H1 (cell line): Measurements from ENCODE around the gene TEDDM1. TPM values are rescaled to one million over a fixed set of nuclear protein-coding genes. Genes with fewer than 3 reads are reported as not detected.

Source experiments
- YY1 ChIP-seq: IDR thresholded peaks from 2 replicates; pipeline ENCODE4 v1.6.1; 2011; ENCODE audit warnings: low read depth, mild to moderate bottlenecking, low read length
- polyA plus RNA-seq, 7 experiments: library from polyadenylated mRNA; depleted of rRNA in 3 of 7; stranded (reverse) in 5 of 7; unstranded in 2 of 7; fragments of >200 nt in 5 of 7; fragments of 200-250 nt in 2 of 7; gene quantifications; 1 replicate in 5 of 7; 2 replicates in 1 of 7; 4 replicates in 1 of 7; pipeline versions ENCODE4 v1.2.1 to v1.2.3, GENCODE V29; 2011 to 2013; ENCODE audit warnings: missing spikeins in 2 of 7, mixed read lengths in 2 of 7
- total RNA-seq: library from RNA; stranded (reverse); fragmentation: NEBNext Ultra II Directional; extraction: Animal tissue kit (Norgen Biotek cat#: 25700); gene quantifications from 2 replicates; pipeline ENCODE4 v1.2.1, GENCODE V29; 2021

Gene TEDDM1
- total and polyA plus RNA-seq, 2 of the 8 experiments (the other 6 are each of a cell fraction or from before 2014, with no cell fraction given), result not detected

GRCh38 chr1:182426442-182427430 is 26.3 kb upstream of the TEDDM1 start (continued):
- TF ChIP-seq YY1, result no peak
